Lower leg skin (tissue), 3 donors: Measurements from ENCODE around the gene GFOD2.

Experiments used
- POLR2A ChIP-seq, 2 donors: fragments of 450-650 bp; IDR thresholded peaks; one replicate each; pipeline ENCODE4 v1.6.1; 2016 to 2017; ENCODE audit warnings: antibody characterized with exemption in 2 of 2, mild to moderate bottlenecking in 1 of 2, moderate library complexity in 1 of 2
- TF ChIP-seq, protein P1 (sequence below), 3 donors: fragments of 450-650 bp; IDR thresholded peaks; one replicate each; pipeline ENCODE4 v1.5.1; 2016; ENCODE audit warnings: antibody characterized with exemption in 3 of 3, mild to moderate bottlenecking in 3 of 3, moderate library complexity in 2 of 3

DNA sequence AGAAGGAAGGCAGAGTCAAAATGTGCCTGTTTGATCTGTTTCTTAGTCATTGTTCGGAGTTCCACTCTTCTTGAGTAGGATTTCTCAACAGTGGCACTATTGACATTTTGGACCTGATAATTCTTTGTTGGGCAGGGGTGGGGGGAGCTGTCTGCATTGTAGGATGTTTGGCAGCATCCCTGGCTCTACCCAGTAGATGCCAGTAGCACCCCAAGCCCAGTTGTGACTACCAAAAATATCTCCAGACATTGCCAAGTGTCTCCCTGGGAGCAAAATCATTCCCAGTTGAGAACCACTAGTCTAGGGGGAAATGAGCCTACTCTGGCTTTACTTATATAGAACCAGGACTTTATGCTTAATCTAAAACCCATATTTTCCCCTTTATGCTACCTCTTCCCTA, 1.1 kb upstream of the GFOD2 start:
- TF ChIP-seq, protein P1, sequence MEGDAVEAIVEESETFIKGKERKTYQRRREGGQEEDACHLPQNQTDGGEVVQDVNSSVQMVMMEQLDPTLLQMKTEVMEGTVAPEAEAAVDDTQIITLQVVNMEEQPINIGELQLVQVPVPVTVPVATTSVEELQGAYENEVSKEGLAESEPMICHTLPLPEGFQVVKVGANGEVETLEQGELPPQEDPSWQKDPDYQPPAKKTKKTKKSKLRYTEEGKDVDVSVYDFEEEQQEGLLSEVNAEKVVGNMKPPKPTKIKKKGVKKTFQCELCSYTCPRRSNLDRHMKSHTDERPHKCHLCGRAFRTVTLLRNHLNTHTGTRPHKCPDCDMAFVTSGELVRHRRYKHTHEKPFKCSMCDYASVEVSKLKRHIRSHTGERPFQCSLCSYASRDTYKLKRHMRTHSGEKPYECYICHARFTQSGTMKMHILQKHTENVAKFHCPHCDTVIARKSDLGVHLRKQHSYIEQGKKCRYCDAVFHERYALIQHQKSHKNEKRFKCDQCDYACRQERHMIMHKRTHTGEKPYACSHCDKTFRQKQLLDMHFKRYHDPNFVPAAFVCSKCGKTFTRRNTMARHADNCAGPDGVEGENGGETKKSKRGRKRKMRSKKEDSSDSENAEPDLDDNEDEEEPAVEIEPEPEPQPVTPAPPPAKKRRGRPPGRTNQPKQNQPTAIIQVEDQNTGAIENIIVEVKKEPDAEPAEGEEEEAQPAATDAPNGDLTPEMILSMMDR (IDR thresholded peaks at IDR 0.05): no peak
- no peak for TF ChIP-seq POLR2A (IDR thresholded peaks at IDR 0.05)
